Neural cell (in vitro differentiated cells): ENCODE results near the gene C11orf21.

Experiments
- CTCF ChIP-seq: fragments of 450-650 bp; IDR thresholded peaks from 2 replicates; pipeline ENCODE4 v1.5.1; 2014; ENCODE audit warnings: antibody characterized with exemption, mild to moderate bottlenecking, moderate library complexity; ENCODE audit not compliant: poor library complexity, severe bottlenecking
- EP300 ChIP-seq: fragments of 450-650 bp; conservative IDR thresholded peaks from 2 replicates; pipeline ENCODE4 v1.6.1; 2014; ENCODE audit warnings: antibody characterized with exemption, mild to moderate bottlenecking, moderate library complexity; ENCODE audit not compliant: poor library complexity, severe bottlenecking
- EZH2 ChIP-seq: fragments of 200-600, 300-800 bp; shearing (Covaris generic), sonication (generic); IDR thresholded peaks from 2 replicates; pipeline ENCODE4 v1.6.1; 2014; ENCODE audit warnings: antibody characterized with exemption, low read length, borderline replicate concordance, mild to moderate bottlenecking; ENCODE audit not compliant: insufficient read depth, poor library complexity, severe bottlenecking
- RAD21 ChIP-seq: fragments of 450-650 bp; conservative IDR thresholded peaks from 2 replicates; pipeline ENCODE4 v1.6.1; 2014; ENCODE audit warnings: antibody characterized with exemption, mild to moderate bottlenecking, moderate library complexity
- SMC3 ChIP-seq: fragments of 450-650 bp; conservative IDR thresholded peaks from 2 replicates; pipeline ENCODE4 v1.6.1; 2014; ENCODE audit warnings: antibody characterized with exemption, mild to moderate bottlenecking, moderate library complexity; ENCODE audit not compliant: poor library complexity
- TF ChIP-seq, protein P1 (sequence below): IDR thresholded peaks from 2 replicates; pipeline ENCODE4 v1.6.1; 2012; ENCODE audit warnings: borderline replicate concordance

DNA sequence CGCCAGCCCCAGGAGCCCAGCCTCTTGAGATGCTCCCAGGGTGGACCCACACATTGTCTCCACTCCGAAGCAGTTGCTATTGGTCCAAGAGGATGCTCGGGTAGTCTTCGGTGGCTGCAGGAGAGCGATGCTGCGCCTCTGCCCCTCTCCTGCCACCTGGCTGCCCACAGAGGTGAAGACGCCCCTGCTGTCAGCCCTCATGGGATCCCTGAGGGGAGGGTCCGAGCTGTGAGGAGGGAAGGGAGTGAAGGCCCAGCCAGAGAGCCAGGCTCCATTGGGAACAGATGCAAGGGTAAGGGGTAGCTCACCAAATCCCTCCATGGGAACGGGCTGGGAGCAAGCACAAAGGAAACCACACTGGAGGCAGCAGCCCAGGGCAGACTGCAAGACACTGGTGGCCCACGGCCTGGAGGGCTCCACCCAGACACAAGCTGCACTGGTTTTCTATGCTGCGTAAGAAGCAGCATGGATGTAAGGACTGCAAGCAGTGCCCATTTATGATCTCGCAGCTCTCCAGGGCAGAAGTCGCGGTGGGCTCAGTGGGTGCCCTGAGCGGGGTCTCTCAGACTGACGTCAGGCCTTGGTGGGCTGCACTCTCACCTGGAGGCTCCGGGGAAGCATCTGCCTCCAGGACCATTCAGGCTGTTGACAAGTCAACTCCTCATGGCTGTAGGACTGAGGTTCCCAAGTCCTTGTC, 15.8 kb upstream of the C11orf21 start:
- TF ChIP-seq CTCF (no peak), EP300 (no peak), RAD21 (no peak), EZH2 (no peak), SMC3 (no peak)
- TF ChIP-seq, protein P1, sequence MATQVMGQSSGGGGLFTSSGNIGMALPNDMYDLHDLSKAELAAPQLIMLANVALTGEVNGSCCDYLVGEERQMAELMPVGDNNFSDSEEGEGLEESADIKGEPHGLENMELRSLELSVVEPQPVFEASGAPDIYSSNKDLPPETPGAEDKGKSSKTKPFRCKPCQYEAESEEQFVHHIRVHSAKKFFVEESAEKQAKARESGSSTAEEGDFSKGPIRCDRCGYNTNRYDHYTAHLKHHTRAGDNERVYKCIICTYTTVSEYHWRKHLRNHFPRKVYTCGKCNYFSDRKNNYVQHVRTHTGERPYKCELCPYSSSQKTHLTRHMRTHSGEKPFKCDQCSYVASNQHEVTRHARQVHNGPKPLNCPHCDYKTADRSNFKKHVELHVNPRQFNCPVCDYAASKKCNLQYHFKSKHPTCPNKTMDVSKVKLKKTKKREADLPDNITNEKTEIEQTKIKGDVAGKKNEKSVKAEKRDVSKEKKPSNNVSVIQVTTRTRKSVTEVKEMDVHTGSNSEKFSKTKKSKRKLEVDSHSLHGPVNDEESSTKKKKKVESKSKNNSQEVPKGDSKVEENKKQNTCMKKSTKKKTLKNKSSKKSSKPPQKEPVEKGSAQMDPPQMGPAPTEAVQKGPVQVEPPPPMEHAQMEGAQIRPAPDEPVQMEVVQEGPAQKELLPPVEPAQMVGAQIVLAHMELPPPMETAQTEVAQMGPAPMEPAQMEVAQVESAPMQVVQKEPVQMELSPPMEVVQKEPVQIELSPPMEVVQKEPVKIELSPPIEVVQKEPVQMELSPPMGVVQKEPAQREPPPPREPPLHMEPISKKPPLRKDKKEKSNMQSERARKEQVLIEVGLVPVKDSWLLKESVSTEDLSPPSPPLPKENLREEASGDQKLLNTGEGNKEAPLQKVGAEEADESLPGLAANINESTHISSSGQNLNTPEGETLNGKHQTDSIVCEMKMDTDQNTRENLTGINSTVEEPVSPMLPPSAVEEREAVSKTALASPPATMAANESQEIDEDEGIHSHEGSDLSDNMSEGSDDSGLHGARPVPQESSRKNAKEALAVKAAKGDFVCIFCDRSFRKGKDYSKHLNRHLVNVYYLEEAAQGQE, result no peak
